SK-N-SH (cell line): ENCODE data around the gene NT5DC2.

Experiments used
- EP300 ChIP-seq, 2 experiments: IDR thresholded peaks; 2 replicates each; pipeline versions ENCODE4 v1.4.0 to v1.6.1; 2012; ENCODE audit warnings: borderline replicate concordance in 1 of 2, low read depth in 1 of 2, low read length in 1 of 2
- EZH2phosphoT487 ChIP-seq: fragments of 200-600 bp; sonication (generic); IDR thresholded peaks from 2 replicates; pipeline ENCODE4 v1.6.1; 2017; ENCODE audit warnings: low read depth, mixed run types, mild to moderate bottlenecking, antibody characterized with exemption, moderate library complexity, borderline replicate concordance
- GABPA ChIP-seq: IDR thresholded peaks from 2 replicates; pipeline ENCODE4 v1.4.0; 2012; ENCODE audit warnings: low read depth, mild to moderate bottlenecking
- TAF1 ChIP-seq: IDR thresholded peaks from 2 replicates; pipeline ENCODE4 v1.6.1; 2012; ENCODE audit warnings: low read depth, mild to moderate bottlenecking, low read length, moderate library complexity, borderline replicate concordance
- TEAD4 ChIP-seq: IDR thresholded peaks from 2 replicates; pipeline ENCODE4 v1.4.0; 2012; ENCODE audit warnings: mild to moderate bottlenecking, borderline replicate concordance; ENCODE audit not compliant: insufficient read depth
- TF ChIP-seq, protein P1 (sequence below): fragments of 200-600 bp; sonication (generic); IDR thresholded peaks from 2 replicates; pipeline ENCODE4 v1.6.1; 2017; ENCODE audit warnings: antibody characterized with exemption, mild to moderate bottlenecking, moderate library complexity

DNA sequence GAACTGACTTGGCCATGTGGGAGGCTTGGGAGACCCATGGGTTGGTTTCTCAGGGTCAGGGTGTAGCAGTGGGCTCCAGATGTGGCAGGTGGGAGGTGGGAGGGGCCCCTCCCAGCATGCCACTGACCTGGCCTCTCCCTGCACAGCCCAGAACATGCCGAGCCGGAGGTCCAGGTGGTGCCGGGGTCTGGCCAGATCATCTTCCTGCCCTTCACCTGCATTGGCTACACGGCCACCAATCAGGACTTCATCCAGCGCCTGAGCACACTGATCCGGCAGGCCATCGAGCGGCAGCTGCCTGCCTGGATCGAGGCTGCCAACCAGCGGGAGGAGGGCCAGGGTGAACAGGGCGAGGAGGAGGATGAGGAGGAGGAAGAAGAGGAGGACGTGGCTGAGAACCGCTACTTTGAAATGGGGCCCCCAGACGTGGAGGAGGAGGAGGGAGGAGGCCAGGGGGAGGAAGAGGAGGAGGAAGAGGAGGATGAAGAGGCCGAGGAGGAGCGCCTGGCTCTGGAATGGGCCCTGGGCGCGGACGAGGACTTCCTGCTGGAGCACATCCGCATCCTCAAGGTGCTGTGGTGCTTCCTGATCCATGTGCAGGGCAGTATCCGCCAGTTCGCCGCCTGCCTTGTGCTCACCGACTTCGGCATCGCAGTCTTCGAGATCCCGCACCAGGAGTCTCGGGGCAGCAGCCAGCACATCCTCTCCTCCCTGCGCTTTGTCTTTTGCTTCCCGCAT lies 46.4 kb downstream of the NT5DC2 start:
- TF ChIP-seq TEAD4 = no peak
- TF ChIP-seq TAF1 = no peak
- no peak for TF ChIP-seq EP300 (IDR thresholded peaks at IDR 0.05; ENCODE audit: borderline replicate concordance in 1 of 2, low read depth in 1 of 2, low read length in 1 of 2)
- TF ChIP-seq, protein P1, sequence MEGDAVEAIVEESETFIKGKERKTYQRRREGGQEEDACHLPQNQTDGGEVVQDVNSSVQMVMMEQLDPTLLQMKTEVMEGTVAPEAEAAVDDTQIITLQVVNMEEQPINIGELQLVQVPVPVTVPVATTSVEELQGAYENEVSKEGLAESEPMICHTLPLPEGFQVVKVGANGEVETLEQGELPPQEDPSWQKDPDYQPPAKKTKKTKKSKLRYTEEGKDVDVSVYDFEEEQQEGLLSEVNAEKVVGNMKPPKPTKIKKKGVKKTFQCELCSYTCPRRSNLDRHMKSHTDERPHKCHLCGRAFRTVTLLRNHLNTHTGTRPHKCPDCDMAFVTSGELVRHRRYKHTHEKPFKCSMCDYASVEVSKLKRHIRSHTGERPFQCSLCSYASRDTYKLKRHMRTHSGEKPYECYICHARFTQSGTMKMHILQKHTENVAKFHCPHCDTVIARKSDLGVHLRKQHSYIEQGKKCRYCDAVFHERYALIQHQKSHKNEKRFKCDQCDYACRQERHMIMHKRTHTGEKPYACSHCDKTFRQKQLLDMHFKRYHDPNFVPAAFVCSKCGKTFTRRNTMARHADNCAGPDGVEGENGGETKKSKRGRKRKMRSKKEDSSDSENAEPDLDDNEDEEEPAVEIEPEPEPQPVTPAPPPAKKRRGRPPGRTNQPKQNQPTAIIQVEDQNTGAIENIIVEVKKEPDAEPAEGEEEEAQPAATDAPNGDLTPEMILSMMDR = no peak
- no peak for TF ChIP-seq EZH2phosphoT487
- no peak for TF ChIP-seq GABPA
